Measurements from ENCODE around the gene EPB41L5. TPM values are rescaled to one million over a fixed set of nuclear protein-coding genes. Genes with fewer than 3 reads are reported as not detected.

EPB41L5 gene
- total RNA-seq, 1 donor from 2014 or later, result 29.4 TPM

- Mint-ChIP-seq H3K36me3 (ENCODE audit: low read depth) (no peaks in the 10 kb centered on the region), H3K9me3 (no peaks in the 10 kb centered on the region), H3K27me3 (peaks cover 3% of the 10 kb centered on the region), H3K4me1 (peaks cover 10% of the 10 kb centered on the region), H3K27ac (no peak overlapping the region), H3K4me3 (no peak overlapping the region)
- intact Hi-C loops (cut with micrococcal nuclease), result no loop called here
- CTCF ChIA-PET, result no interaction called here
- ATAC-seq (ENCODE audit: low read depth), result no peak
- no peak for TF ChIP-seq CTCF (IDR thresholded peaks at IDR 0.05)
- DNase-seq, result no peak
- POLR2A ChIA-PET, result no interaction called here
Observed at GRCh38 chr2:120001471-120001870, 11.4 kb upstream of the EPB41L5 start.

GRCh38 chr2:120004254-120004653, 8.6 kb upstream of the EPB41L5 start:
- Mint-ChIP-seq H3K4me1 (peaks cover 18% of the 10 kb centered on the region), H3K27ac (no peak overlapping the region), H3K9me3 (no peaks in the 10 kb centered on the region), H3K36me3 (ENCODE audit: low read depth) (no peaks in the 10 kb centered on the region), H3K27me3 (no peaks in the 10 kb centered on the region), H3K4me3 (no peak overlapping the region)
- TF ChIP-seq CTCF (IDR thresholded peaks at IDR 0.05), result no peak
- POLR2A ChIA-PET, result interaction anchor here (0.6 kb wide), 1 partner anchor 1525 kb away, joined by 3 read pairs; no protein-coding TSS in a partner anchor
- DNase-seq (no peak), ATAC-seq (ENCODE audit: low read depth) (no peak)
- CTCF ChIA-PET, result no interaction called here
- intact Hi-C loops (cut with micrococcal nuclease), result no loop called here

- peak overlapping the region; percentile 83 for H3K27ac Mint-ChIP-seq
Observed at GRCh38 chr2:120005834-120006521, 6.9 kb upstream of the EPB41L5 start.

GRCh38 chr2:120007851-120008250, 5.0 kb upstream of the EPB41L5 start:
- no peak overlapping the region for H3K4me3 Mint-ChIP-seq
- no peaks in the 10 kb centered on the region for H3K27me3 Mint-ChIP-seq
- ATAC-seq (ENCODE audit: low read depth) (no peak), DNase-seq (no peak)
- intact Hi-C loops (cut with micrococcal nuclease), result no loop called here
- no peaks in the 10 kb centered on the region for H3K9me3 Mint-ChIP-seq
- peaks cover 33% of the 10 kb centered on the region for H3K4me1 Mint-ChIP-seq
- CTCF ChIA-PET, result no interaction called here
- POLR2A ChIA-PET, result no interaction called here
- TF ChIP-seq CTCF (IDR thresholded peaks at IDR 0.05), result no peak
- no peaks in the 10 kb centered on the region for H3K36me3 Mint-ChIP-seq (ENCODE audit: low read depth)
- H3K27ac Mint-ChIP-seq, result peak overlapping the region; percentile 83

More at GRCh38 chr2:120005834-120006521, 6.9 kb upstream of the EPB41L5 start:
- peaks cover 20% of the 10 kb centered on the region for H3K4me1 Mint-ChIP-seq
- CTCF ChIA-PET, result interaction anchor here (1.4 kb wide), 1 partner anchor 169 kb away, joined by 6 read pairs; no protein-coding TSS in a partner anchor
- no peak overlapping the region for H3K4me3 Mint-ChIP-seq
- peak; percentile 96 for ATAC-seq (ENCODE audit: low read depth)
- intact Hi-C loops (cut with micrococcal nuclease), result loop anchor here (1.0 kb wide), 1 partner anchor 247 kb away; the partner anchor contains the start of gene PTPN4
- H3K36me3 Mint-ChIP-seq (ENCODE audit: low read depth), result no peaks in the 10 kb centered on the region
- no peaks in the 10 kb centered on the region for H3K9me3 Mint-ChIP-seq
- TF ChIP-seq CTCF (IDR thresholded peaks at IDR 0.05), result no peak
- DNase-seq, result no peak
- POLR2A ChIA-PET, result interaction anchor here (0.9 kb wide), 1 partner anchor 171 kb away, joined by 4 read pairs; no protein-coding TSS in a partner anchor
- H3K27me3 Mint-ChIP-seq, result no peaks in the 10 kb centered on the region

GRCh38 chr2:120012363-120012762, 514 bp upstream of the EPB41L5 start:
- Mint-ChIP-seq H3K9me3 (no peaks in the 10 kb centered on the region), H3K27me3 (no peaks in the 10 kb centered on the region), H3K4me3 (peak overlapping the region; percentile 87), H3K27ac (peak overlapping the region; percentile 79), H3K4me1 (peaks cover 32% of the 10 kb centered on the region), H3K36me3 (ENCODE audit: low read depth) (no peaks in the 10 kb centered on the region)
- intact Hi-C loops (cut with micrococcal nuclease), result loop anchor here (2.0 to 5.0 kb wide), 3 partner anchors 334 to 646 kb away; partner anchors contain the start of genes C2orf76, DBI, TMEM177 and TMEM37
- CTCF ChIA-PET, result no interaction called here
- DNase-seq (no peak), ATAC-seq (ENCODE audit: low read depth) (no peak)
- POLR2A ChIA-PET, result interaction anchor here (0.6 to 2.2 kb wide), 9 partner anchors 97 to 1922 kb away, joined by 3 to 19 read pairs (median 6); partner anchors contain the start of genes C2orf76, DBI, PTPN4 and RALB
- no peak for TF ChIP-seq CTCF (IDR thresholded peaks at IDR 0.05)

Measured in activated B cell treated with CpG ODN at 0.5 μM for 24 hours (primary cell).